Thoracic aorta endothelial cell (primary cell): Measurements from ENCODE around the gene NODAL. TPM values are rescaled to one million over a fixed set of nuclear protein-coding genes. Genes with fewer than 3 reads are reported as not detected.

Experiments used
- total RNA-seq: library from RNA; depleted of rRNA; stranded (reverse); fragments of >200 nt; gene quantifications from 2 replicates; pipeline ENCODE4 v1.2.3, GENCODE V29; 2012

NODAL gene
- not detected in 2 replicates for total RNA-seq

GRCh38 chr10:70441161-70441894 lies at the start of gene NODAL:
Gene NODAL, minus strand, starts transcription at chr10:70441681. Its CDS starts 14 bp downstream, at chr10:70441667.

GRCh38 chr10:70478191-70479164 lies 37.0 kb upstream of the NODAL start, which contains the start of gene PALD1:
Gene PALD1, plus strand, starts transcription at chr10:70478767. Its CDS starts 47,185 bp downstream, at chr10:70525952.

GRCh38 chr10:70404036-70404786 lies 37.3 kb downstream of the NODAL start, which contains the start of gene EIF4EBP2:
Gene EIF4EBP2, plus strand, starts transcription at chr10:70404145. Its CDS starts 257 bp downstream, at chr10:70404402.

Other genes starting within 250 kb of the NODAL start
- gene PPA1, start 208.3 kb downstream of the NODAL start, total RNA-seq = 281 and 329 TPM in 2 replicates
- gene NPFFR1, start 157.7 kb downstream of the NODAL start, total RNA-seq = not detected in 2 replicates
- 4.3 and 12.8 TPM in 2 replicates for gene LRRC20, start 59.1 kb downstream of the NODAL start, total RNA-seq
- gene EIF4EBP2, start 37.5 kb downstream of the NODAL start, total RNA-seq = 60.2 and 62.4 TPM in 2 replicates
- 38.7 and 54.8 TPM in 2 replicates for gene PALD1, start 37.1 kb upstream of the NODAL start, total RNA-seq
- not detected in 2 replicates for gene PRF1, start 161.1 kb upstream of the NODAL start, total RNA-seq
- not detected in 2 replicates for gene ADAMTS14, start 230.8 kb upstream of the NODAL start, total RNA-seq